ENCODE data around the gene ZNF609. TPM values are rescaled to one million over a fixed set of nuclear protein-coding genes. Genes with fewer than 3 reads are reported as not detected.
A peak's percentile ranks its signal among the peaks of the same experiment; 100 is the strongest.
"Not testable (repeated sequence)": the region's sequence is repeated elsewhere in the genome, so short reads cannot be mapped to it uniquely, and the experiment has no call there.

Gene ZNF609
- total and polyA plus RNA-seq, 2 of the 13 experiments (the other 11 are each of a cell fraction or from before 2014, with no cell fraction given): 8.9 to 9.9 TPM

GRCh38 chr15:64639744-64640143 is 179.4 kb downstream of the ZNF609 start:
- H3K27me3 ChIP-seq (ENCODE audit: control insufficient read depth in 1 of 2, insufficient read depth in 2 of 2, low read length in 2 of 2); BruUV-seq (replicated peaks); in situ Hi-C loops (cut with HindIII; ENCODE audit: extremely low pct_ligation_motif_present, low pct_unique_long_range_greater_than_20kb); H3K9ac ChIP-seq (ENCODE audit: insufficient read depth, low read depth, low read length); DNase-seq (ENCODE audit: low spot score); FAIRE-seq; CTCF ChIA-PET (ENCODE audit: low intra/inter-chr PET ratio, low total read pairs); H3K9me3 ChIP-seq (ENCODE audit: low read length); H2AFZ ChIP-seq (ENCODE audit: low read length); ATAC-seq; H4K20me1 ChIP-seq (ENCODE audit: insufficient read depth, low read length); H3K36me3 ChIP-seq (replicated peaks in 1 of 2; ENCODE audit: control insufficient read depth in 1 of 2, insufficient read depth in 2 of 2, low read length in 2 of 2): not testable (repeated sequence)
- Histone ChIP-seq H3K4me3 (replicated peaks in 1 of 3; ENCODE audit: insufficient read depth in 1 of 3, low read depth in 2 of 3, low read length in 3 of 3) (0 out of 6 replicates have a peak overlapping the region, but pooled peaks of 1 of the 3 experiments have one; percentile 1), H3K4me2 (ENCODE audit: low read depth, low read length) (peak overlapping the region; percentile 18; the same call in 1 of the 2 replicates), H3K4me1 (ENCODE audit: insufficient read depth, low read length) (peaks cover 89% of the 10 kb centered on the region), H3K79me2 (ENCODE audit: insufficient read depth, low read length) (peaks cover 21% of the 10 kb centered on the region), H3K27ac (ENCODE audit: extremely low read length, insufficient read depth, low read length) (peak overlapping the region; percentile 68)
- intact Hi-C loops (cut with micrococcal nuclease; ENCODE audit: unreplicated experiment): loop anchor here (10.0 kb wide), 1 partner anchor 45 kb away; no protein-coding TSS in a partner anchor
- TF ChIP-seq CEBPG (CRISPR knock-in tag; IDR thresholded peaks at IDR 0.05) (0 out of 2 replicates have a peak, but pooled peaks have one; percentile 19), ZMAT3 (CRISPR knock-in tag; conservative IDR thresholded peaks at IDR 0.05) (0 out of 2 replicates have a peak, but pooled peaks have one; percentile 38)
- WGBS (ENCODE audit: low lambda C conversion rate): 89% methylated on average over 4 of the region's 4 CpGs
- POLR2A ChIA-PET: interaction anchor here (1.0 kb wide), 1 partner anchor 30 kb away, joined by 3 read pairs; no protein-coding TSS in a partner anchor

- Histone ChIP-seq H3K36me3 (replicated peaks in 1 of 2; ENCODE audit: control insufficient read depth in 1 of 2, insufficient read depth in 2 of 2, low read length in 2 of 2) (0 out of 5 replicates have a peak, but pooled peaks cover 0 to 3% of the 10 kb centered on the region in 2 experiments), H2AFZ (ENCODE audit: low read length) (no peak overlapping the region), H3K4me2 (ENCODE audit: low read depth, low read length) (peak overlapping the region; percentile 43), H4K20me1 (ENCODE audit: insufficient read depth, low read length) (no peaks in the 10 kb centered on the region), H3K4me3 (replicated peaks in 1 of 3; ENCODE audit: insufficient read depth in 1 of 3, low read depth in 2 of 3, low read length in 3 of 3) (0 out of 6 replicates have a peak overlapping the region, but pooled peaks of 1 of the 3 experiments have one; percentile 1), H3K9me3 (ENCODE audit: low read length) (no peaks in the 10 kb centered on the region), H3K27ac (ENCODE audit: extremely low read length, insufficient read depth, low read length) (peak overlapping the region; percentile 68), H3K27me3 (ENCODE audit: control insufficient read depth in 1 of 2, insufficient read depth in 2 of 2, low read length in 2 of 2) (no peaks in the 10 kb centered on the region), H3K4me1 (ENCODE audit: insufficient read depth, low read length) (peaks cover 83% of the 10 kb centered on the region), H3K9ac (ENCODE audit: insufficient read depth, low read depth, low read length) (peak overlapping the region; percentile 29; the same call in 1 of the 2 replicates), H3K79me2 (ENCODE audit: insufficient read depth, low read length) (peaks cover 21% of the 10 kb centered on the region)
- peak; percentile 18 for FAIRE-seq
- ChIA-PET CTCF (ENCODE audit: low intra/inter-chr PET ratio, low total read pairs) (no interaction called here), POLR2A (interaction anchor here (1.0 kb wide), 1 partner anchor 30 kb away, joined by 3 read pairs; no protein-coding TSS in a partner anchor)
- WGBS (ENCODE audit: low lambda C conversion rate): 38% methylated on average over 5 of the region's 5 CpGs
- peak; percentile 35 for DNase-seq (ENCODE audit: low spot score)
- no peak; the same call in 2 of the 3 replicates for ATAC-seq
- no TSS peak for BruUV-seq (replicated peaks)
- in situ Hi-C loops (cut with HindIII; ENCODE audit: extremely low pct_ligation_motif_present, low pct_unique_long_range_greater_than_20kb) (no loop called here), intact Hi-C loops (cut with micrococcal nuclease; ENCODE audit: unreplicated experiment) (loop anchor here (10.0 kb wide), 1 partner anchor 46 kb away; no protein-coding TSS in a partner anchor)
- TF ChIP-seq PRMT3 (CRISPR knock-in tag; IDR thresholded peaks at IDR 0.05; ENCODE audit: borderline replicate concordance, low read depth) (no peak), RXRB (CRISPR knock-in tag; IDR thresholded peaks at IDR 0.05; ENCODE audit: borderline replicate concordance) (peak; percentile 53; the same call in 1 of the 2 replicates), ATAD3A (CRISPR knock-in tag; IDR thresholded peaks at IDR 0.05) (no peak), MIXL1 (CRISPR knock-in tag; IDR thresholded peaks at IDR 0.05) (peak; percentile 48; the same call in 1 of the 2 replicates), ELF3 (CRISPR knock-in tag; IDR thresholded peaks at IDR 0.05) (peak; percentile 18; the same call in 1 of the 2 replicates), ZNF569 (CRISPR knock-in tag; IDR thresholded peaks at IDR 0.05; ENCODE audit: borderline replicate concordance) (no peak), ZNF326 (CRISPR knock-in tag; IDR thresholded peaks at IDR 0.05; ENCODE audit: borderline replicate concordance) (no peak), STAT5B (CRISPR knock-in tag; IDR thresholded peaks at IDR 0.05) (no peak), REPIN1 (CRISPR knock-in tag; IDR thresholded peaks at IDR 0.05; ENCODE audit: borderline replicate concordance, low read depth) (no peak), ZNF781 (CRISPR knock-in tag; IDR thresholded peaks at IDR 0.05; ENCODE audit: borderline replicate concordance, not compliant biosample characterization) (no peak), DRAP1 (CRISPR knock-in tag; IDR thresholded peaks at IDR 0.05) (no peak), PRDM4 (CRISPR knock-in tag; IDR thresholded peaks at IDR 0.05; ENCODE audit: borderline replicate concordance) (no peak), ZFP36L2 (CRISPR knock-in tag; IDR thresholded peaks at IDR 0.05) (no peak)
Observed at GRCh38 chr15:64640146-64640871, 179.9 kb downstream of the ZNF609 start.
